Ascending aorta (tissue), 2 donors: Measurements from ENCODE around the gene SSC4D. TPM values are rescaled to one million over a fixed set of nuclear protein-coding genes. Genes with fewer than 3 reads are reported as not detected.
A peak's percentile ranks its signal among the peaks of the same experiment; 100 is the strongest.
"Not testable (repeated sequence)": the region's sequence is repeated elsewhere in the genome, so short reads cannot be mapped to it uniquely, and the experiment has no call there.

Source experiments
- DNase-seq, 2 donors: peaks; one replicate each; pipeline ENCODE4 v3.0.0-alpha.2; 2019; ENCODE audit warnings: low spot score in 2 of 2
- H3K27ac ChIP-seq, 2 donors: fragments of 200-600 bp; sonication (generic); one replicate each; pipeline ENCODE4 v1.5.1; 2016 to 2017; ENCODE audit warnings: mild to moderate bottlenecking in 1 of 2
- H3K27me3 ChIP-seq: fragments of 200-600 bp; sonication (generic); one replicate; pipeline ENCODE4 v1.5.1; 2017
- H3K36me3 ChIP-seq, 2 donors: fragments of 200-600 bp; sonication (generic); one replicate each; pipeline ENCODE4 v1.5.1; 2016
- H3K4me1 ChIP-seq, 2 donors: fragments of 200-600 bp; sonication (generic); one replicate each; pipeline ENCODE4 v1.5.1; 2016 to 2017; ENCODE audit warnings: mild to moderate bottlenecking in 1 of 2
- H3K4me3 ChIP-seq, 2 donors: fragments of 200-600 bp; sonication (generic); one replicate each; pipeline ENCODE4 v1.5.1; 2016 to 2017; ENCODE audit warnings: mild to moderate bottlenecking in 1 of 2
- H3K9me3 ChIP-seq, 2 donors: fragments of 200-600 bp; sonication (generic); one replicate each; pipeline ENCODE4 v1.5.1; 2016
- CTCF ChIP-seq, 3 experiments: fragments of 200-600 bp in 2 of 3; fragments of 450-650 bp in 1 of 3; sonication (generic) in 2 of 3; IDR thresholded peaks; one replicate each; pipeline ENCODE4 v1.5.1; 2016 to 2019; ENCODE audit warnings: antibody characterized with exemption in 3 of 3, mild to moderate bottlenecking in 1 of 3, moderate library complexity in 1 of 3
- intact Hi-C: fragments of 100-400 bp; cut with DNase I; formaldehyde crosslinking; loops from one replicate; pipeline ENCODE4 v1.15.1; 2023
- total RNA-seq: library from RNA; depleted of rRNA; stranded (reverse); fragments of >200 nt; gene quantifications from one replicate; pipeline ENCODE4 v1.1.0, GENCODE V29; 2016

Gene SSC4D
- total RNA-seq, 1 donor from 2014 or later = not detected

GRCh38 chr7:76437873-76438272 is 28.4 kb upstream of the SSC4D start:
- DNase-seq = peak; percentile 36 to 85
- H3K27ac ChIP-seq = peak overlapping the region in 1 of 2 donors; percentile 50
- H3K4me1 ChIP-seq, H3K9me3 ChIP-seq, H3K27me3 ChIP-seq, H3K36me3 ChIP-seq, H3K4me3 ChIP-seq, intact Hi-C loops: not testable (repeated sequence)
- TF ChIP-seq CTCF (IDR thresholded peaks at IDR 0.05) = peak in 2 of 3 experiments; percentile 60 to 68

GRCh38 chr7:76430836-76431235 is 21.3 kb upstream of the SSC4D start:
- Histone ChIP-seq H3K27ac (no peak overlapping the region), H3K36me3 (no peaks in the 10 kb centered on the region), H3K27me3 (no peaks in the 10 kb centered on the region), H3K9me3 (no peaks in the 10 kb centered on the region), H3K4me1 (no peaks in the 10 kb centered on the region), H3K4me3 (no peak overlapping the region)
- no peak for TF ChIP-seq CTCF (IDR thresholded peaks at IDR 0.05)
- DNase-seq = no peak
- intact Hi-C loops = no loop called here

GRCh38 chr7:76430211-76430610 is 20.7 kb upstream of the SSC4D start:
- no peak overlapping the region for H3K27ac ChIP-seq
- H3K27me3 ChIP-seq = no peaks in the 10 kb centered on the region
- intact Hi-C loops = no loop called here
- H3K4me1 ChIP-seq = no peaks in the 10 kb centered on the region
- no peaks in the 10 kb centered on the region for H3K9me3 ChIP-seq
- DNase-seq = peak in 1 of 2 donors; percentile 37
- no peak overlapping the region for H3K4me3 ChIP-seq
- TF ChIP-seq CTCF (IDR thresholded peaks at IDR 0.05) = no peak
- H3K36me3 ChIP-seq = no peaks in the 10 kb centered on the region

GRCh38 chr7:76428868-76429805 is 19.6 kb upstream of the SSC4D start:
- DNase-seq = no peak
- intact Hi-C loops = no loop called here
- H3K4me3 ChIP-seq = no peak overlapping the region
- H3K27me3 ChIP-seq = no peaks in the 10 kb centered on the region
- H3K9me3 ChIP-seq = no peaks in the 10 kb centered on the region
- H3K27ac ChIP-seq = no peak overlapping the region
- no peak for TF ChIP-seq CTCF (IDR thresholded peaks at IDR 0.05)
- H3K36me3 ChIP-seq = no peaks in the 10 kb centered on the region
- no peaks in the 10 kb centered on the region for H3K4me1 ChIP-seq

GRCh38 chr7:76428149-76428823 is 18.8 kb upstream of the SSC4D start:
- H3K9me3 ChIP-seq = no peaks in the 10 kb centered on the region
- H3K36me3 ChIP-seq = no peaks in the 10 kb centered on the region
- intact Hi-C loops = no loop called here
- no peak overlapping the region for H3K4me3 ChIP-seq
- H3K27ac ChIP-seq = no peak overlapping the region
- H3K27me3 ChIP-seq = no peaks in the 10 kb centered on the region
- no peaks in the 10 kb centered on the region for H3K4me1 ChIP-seq
- no peak for TF ChIP-seq CTCF (IDR thresholded peaks at IDR 0.05)
- no peak for DNase-seq
